Activated CD8-positive, alpha-beta memory T cell treated with anti-CD3 and anti-CD28 coated beads for 1 hour (primary cell): Measurements from ENCODE around the gene CHST7.

Experiments used
- DNase-seq, 2 donors: peaks; one replicate each; pipeline ENCODE4 v3.0.0-alpha.2; 2020; ENCODE audit warnings: low read depth in 1 of 2; ENCODE audit errors: extremely low read depth in 1 of 2

Gene CHST7

DNA sequence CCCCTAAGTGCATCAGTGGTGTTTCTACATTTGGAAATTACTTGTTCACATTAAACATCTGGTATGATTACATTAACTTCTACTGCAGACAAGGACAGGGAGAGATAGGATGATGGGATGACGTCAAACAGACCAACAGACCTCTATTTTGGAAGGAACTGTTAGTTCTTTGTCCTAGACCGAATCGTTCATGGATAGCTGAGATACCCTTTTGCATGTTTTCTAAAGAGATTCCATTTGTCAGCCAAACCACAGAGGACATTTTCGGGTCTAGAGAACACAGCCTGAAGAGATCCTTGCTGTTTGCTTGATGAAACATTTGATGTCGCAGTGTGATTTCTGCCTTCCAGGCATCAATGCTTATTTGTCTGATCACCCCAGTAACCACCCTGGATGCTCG is 27.7 kb downstream of the CHST7 start:
- DNase-seq, result no peak

DNA sequence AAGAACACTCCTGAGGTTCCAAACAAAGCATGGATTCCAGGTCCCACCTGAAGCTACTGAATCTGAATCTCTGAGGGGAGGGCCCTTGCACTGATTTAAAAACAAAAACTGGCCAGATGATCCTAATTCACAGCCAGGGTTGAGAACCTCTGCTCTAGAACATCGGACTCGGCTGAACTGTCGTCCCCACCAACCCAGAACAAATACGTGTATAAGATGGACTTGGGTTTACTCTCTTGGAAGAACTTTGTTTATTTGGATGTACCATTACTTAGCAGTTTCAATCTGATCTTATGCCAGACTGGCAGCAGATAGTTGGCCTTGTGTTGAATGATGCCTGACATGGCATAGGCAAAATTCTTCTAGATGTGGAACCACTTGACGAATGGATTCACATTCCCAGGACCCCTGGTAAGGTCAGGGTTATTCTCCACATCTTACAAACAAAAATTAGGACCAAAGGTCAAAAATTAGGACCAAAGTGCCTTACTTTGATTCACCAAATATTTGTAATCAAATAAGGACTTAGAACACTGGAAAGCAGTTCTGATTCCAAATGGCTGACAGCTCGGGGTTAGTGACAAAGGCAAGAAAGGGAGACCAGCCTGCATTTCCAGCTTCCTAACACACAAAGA is 29.0 kb downstream of the CHST7 start:
- DNase-seq, result no peak

DNA sequence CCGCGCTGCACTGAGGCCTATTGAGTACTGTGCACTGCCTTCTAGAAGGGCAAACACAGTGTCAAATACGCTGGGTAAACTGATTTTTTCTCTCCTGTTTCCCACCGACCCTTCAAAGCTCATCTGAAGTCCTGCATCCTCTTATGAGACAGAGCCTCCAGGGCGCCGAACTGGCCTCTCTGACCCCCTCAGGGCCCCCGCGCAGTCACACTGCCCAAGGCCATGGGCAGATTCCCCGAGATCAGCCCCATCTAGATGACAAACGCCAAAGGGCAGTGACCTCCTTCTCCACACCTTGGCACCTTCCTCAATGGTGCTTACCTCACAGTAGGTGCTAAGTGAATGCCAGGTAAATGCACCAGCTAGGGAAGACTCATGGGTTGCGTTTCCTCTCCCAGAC is 34.4 kb downstream of the CHST7 start:
- no peak for DNase-seq

DNA sequence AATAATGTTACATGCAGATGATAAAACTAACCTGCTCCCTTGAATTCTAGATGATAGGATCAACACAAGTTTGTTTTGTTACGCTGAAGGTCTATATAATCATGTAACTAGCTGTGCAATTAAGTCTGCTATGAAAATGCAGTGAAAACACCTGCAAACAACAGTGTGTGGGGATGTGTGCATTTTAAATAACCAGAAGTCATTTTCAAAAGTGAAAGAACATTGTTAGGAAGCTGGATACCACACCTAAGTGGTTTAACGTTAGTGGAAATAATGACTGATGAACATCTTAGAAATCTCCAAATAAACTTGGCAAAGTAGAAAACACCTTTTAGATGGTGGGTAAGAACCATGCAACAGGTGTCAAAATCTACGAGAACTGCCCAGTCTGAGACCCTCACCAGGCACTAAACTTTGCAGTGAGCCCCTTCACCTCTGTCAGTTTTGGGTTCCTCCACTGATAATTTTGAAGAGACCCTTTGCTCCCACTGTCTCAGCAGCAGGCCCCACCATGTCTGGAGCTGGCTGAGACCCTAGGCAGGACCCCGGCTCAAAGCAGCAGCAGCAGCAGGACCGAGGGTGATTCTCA is 36.6 kb downstream of the CHST7 start:
- no peak for DNase-seq

DNA sequence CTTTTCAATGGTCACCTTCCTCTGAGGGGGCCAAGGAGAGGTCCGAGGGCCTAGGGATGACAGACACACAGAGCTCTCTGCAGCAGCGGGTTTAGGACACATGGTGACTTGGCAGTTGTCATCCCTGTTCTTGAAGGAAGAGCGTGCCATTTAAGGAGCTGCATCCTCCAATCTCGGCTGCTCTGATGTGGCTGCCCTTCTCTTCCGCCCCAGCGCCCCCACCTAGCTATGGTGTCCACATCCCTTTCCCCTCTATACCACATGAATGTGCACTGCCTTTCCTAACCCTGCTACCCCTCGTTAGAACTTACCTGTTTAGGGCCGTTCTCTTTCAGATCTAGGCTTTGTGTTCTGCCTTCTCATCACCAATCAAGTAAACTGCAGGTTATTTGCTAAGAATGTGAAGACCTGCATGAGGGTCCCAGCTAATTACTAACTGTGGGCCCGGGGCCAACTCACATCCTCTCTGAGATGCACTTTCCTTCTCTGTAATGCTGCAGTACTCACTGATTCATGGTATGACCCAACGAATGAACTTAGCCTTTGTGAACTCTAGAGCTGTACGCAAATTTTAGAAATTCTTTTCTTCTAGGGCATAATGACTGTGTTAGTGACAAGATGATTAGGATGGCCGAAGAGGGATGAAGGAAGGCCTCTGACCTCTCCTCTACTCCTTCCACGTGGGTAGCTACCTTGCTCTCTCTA is 38.2 kb downstream of the CHST7 start:
- DNase-seq, result no peak

DNA sequence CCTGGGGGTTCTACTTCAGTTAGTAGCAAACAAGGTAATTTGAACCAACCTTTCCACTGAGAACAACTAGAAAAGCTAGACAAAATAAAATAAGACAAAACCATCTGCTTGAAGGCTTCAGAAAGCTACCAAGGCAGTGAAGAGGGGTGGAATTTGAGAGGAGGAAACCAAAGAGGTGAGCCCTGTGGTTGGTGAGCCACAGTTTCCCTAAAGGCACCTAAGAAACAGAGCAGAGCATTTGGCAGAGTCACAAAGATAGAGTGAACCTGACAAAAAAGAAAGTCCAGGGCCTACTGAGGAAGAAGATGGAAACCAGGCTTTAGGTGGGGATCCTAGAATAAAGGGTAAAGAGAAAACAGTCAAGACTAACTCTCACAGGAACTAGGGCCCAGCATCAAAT is 44.3 kb downstream of the CHST7 start:
- DNase-seq, result no peak

DNA sequence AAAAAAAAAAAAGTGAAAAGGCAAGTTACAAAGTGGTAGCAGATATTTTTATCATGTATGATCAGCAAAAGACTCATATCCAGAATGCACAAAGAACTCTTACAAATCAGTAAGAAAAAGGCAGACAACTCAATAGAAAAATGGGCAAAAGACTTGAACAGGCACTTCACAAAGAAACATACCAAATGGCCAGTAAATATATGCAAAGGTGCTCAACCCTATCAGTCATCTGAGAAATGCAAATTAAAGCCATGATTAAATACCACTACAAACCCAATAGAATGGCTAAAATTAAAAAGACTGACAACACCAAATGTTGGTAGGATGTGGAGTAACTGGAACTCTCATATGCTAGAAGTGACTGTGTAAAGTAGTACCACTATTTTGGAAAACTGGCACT is 45.4 kb downstream of the CHST7 start:
- no peak for DNase-seq

DNA sequence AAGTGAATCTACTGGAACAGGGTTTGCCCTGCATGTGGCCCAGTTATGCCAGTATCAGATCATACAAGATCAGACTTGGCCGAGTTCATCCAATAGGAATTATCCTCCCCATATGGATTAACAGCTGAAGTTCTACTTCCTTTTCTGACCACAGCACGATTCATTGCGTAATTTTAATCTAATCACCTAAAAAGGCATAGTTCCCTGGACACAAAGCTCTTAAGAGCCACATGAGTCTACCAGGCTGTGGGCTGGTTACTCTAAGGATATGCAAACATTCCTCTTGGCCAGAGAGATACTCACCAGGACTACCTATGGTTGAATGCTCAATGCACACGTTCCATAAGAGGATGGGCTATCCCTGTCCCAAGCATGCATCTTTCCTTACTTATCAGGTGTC is 46.9 kb downstream of the CHST7 start:
- no peak for DNase-seq

DNA sequence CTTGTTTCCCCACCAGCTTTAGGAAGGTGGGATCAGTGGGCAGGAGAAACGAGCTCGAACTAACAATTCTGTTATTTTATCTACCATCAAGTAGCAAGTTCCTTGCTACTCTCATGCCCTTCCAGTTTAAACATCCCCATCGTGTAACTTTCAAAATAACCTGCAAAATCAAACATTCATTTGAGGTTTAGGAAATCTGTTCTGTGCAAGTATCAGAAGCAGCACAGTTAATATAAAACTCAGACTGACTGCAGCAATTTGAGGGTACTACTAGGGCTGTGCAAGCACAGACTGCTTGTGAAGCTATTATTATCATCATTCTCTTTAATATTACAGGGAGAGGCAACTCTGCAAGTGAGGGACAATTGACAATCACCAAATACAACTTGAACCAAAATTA is 48.0 kb downstream of the CHST7 start:
- no peak for DNase-seq

DNA sequence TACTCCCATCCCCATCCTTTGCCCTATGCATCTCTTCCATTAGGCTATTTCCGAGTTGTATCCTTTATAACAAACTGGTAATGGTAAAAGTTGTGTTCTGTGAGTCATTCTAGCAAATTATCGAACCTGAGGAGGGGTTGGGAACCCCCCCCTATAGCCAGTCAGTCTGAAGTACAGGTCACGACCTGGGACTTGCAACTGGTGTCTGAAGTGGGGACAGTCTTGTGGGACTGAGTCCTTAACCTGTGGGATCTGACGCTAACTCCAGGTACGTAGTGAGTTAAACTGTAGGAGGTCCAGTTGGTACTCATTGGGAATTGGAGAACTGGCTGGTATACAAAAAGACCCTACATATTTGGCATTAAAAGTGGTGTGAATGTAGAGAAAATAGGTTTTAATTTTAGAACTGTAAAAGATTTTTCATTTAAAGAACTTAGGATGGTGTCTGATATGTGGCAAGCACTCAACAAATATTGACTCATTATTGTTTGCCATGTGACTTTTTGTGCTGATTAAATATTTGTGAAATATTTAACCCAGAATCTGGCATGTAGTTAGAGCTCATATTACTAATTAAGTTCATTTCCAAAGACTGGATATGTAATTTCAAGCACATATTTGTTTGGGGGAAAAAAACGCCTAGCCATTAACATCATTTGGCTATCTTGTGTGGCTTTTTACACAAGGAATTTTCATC is 50.7 kb downstream of the CHST7 start:
- DNase-seq, result no peak

DNA sequence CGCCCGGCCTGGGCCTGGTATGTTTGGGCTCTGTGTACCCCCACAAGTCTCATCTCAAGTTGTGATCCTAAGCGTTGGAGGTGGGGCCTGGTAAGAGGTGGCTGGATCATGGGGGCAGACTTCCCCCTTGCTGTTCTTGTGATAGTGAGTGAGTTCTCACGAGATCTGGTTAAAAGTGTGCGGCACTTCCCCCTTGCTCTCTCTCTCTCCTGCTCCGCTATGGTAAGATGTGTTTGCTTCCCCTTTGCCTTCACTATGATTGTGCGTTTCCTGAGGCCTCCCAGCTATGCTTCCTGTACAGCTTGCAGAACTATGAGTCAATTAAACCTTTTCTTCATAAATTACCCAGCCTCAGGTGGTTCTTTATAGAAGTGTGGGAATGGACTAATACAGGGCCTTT is 53.0 kb downstream of the CHST7 start:
- no peak for DNase-seq

DNA sequence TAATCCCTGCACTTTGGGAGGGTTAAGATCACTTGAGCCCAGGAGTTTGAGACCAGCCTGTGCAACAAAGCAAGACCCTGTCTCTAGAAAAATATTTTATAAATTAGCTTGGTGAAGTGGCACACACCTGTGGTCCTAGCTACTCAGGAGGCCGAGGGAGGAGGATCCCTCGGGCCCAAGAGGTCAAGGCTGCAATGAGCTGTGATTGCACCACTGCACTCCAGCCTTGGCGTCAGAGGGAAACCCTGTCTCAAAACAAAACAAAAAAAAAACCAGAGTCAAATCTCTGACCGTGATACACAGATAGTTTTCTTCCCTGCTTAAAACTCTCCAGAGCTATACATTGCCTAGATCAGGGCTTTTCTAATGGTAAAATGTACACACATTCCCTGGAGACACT is 53.5 kb downstream of the CHST7 start:
- no peak for DNase-seq

DNA sequence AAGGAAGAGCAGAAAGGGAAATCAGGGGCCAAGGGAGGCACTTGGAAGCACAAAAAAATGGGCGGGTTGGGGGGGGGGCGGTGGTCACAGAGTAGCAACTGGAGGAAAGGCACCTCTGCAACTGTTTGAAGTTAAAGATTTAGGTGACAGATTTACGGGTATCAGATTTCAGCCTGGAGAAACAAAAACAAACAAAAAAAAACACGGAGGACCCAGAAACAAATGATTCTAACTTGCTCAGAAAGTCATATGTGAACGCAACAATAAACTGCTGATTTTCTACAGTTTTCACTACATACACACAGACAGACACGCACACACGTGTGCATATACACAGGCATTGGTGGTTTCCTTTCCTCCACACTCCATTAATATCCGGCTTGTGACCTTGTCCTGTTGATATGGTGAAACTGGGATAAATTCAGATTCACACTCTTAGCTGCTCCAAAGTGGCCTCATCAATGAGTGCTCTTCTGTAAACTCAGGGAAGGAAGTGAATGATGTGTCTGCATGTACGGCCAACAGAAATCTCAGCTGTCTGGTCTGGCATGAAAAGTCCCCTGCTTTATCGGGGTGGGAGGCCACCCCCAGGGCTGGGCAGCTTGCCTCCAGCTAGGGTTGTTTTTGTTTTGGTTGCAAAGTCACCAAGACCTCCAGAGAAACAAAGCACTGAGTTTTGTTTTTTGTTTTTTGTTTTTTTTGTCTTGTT is 54.3 kb downstream of the CHST7 start:
- DNase-seq, result no peak

DNA sequence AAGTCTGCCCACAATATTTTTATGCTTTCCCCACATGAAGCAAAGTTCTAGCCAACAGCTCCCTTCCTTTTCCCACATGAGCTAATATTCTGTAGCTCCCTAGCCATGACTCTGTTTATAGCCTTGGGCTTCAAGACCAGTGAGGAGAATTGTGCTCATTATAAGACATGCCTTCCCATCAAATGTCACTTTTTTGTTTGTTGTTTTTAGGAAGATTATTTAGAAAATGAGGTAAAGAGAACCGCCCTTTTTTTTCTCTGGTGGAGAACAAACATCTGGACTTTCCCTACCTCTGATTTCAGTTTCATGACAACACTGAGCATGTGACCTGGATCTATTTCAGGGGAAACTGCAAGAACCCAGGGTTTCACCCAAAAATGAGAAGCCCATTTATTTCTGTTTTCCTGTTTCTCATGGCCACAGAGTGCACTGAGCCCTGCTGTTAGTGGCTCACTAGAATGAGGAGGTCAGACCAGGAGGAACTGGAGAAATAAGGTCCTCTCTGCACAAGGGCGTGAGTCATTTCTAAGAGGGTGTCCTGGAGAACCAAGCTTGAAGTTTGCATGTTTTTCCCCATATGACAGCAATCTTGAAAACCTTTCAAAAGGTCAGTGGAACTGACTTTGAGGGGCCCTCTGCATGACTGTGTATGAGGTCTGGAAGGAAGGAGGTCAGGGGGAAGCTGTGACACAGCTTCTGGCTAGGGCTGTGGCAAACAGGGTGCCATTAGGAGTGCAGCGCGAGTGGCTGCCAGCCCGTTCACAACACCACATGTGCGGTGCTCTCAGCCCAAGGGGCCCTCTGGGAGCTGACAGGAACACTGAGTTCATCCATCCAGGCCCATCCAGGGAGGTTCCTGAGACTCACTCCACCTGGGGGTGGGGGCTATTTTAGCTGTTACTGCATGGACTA is 55.2 kb downstream of the CHST7 start:
- no peak for DNase-seq

DNA sequence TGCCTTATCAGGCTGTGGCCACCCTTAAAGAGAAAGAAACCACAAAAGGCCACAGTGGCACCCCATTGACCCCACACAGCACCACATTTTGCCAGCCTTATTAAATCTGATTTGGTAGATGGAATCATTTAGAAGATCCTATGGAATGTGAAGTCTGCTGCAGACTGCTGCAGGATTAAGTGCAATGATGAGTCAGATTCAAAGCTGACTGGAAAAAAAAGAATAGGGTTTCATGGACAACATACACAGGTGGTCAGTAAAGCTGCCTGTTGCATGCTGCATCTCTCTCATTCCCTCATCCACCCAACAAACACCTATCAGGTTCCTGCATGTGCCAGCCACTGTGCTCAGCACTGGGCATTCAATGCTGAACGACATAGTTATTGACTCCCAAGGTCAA is 56.6 kb downstream of the CHST7 start:
- DNase-seq, result no peak

DNA sequence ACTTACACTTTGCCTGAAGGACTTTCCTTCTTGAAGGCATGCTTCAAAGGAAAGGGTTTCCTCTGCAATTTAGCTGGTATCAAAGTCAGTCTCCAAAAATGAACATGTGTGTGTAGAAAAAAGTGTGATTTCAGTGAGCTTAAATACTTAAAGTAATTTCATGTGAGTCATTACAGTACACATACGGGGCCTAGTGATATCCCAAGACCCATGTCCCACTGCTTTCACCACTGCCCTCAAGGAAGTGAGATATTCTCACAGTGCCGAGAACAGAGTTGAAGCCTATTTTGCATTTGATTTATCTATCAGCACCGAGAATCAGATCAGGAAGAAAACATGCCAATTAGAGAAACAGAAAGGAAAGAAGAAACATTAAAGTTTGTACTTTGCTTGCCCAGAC is 61.0 kb downstream of the CHST7 start:
- no peak for DNase-seq

DNA sequence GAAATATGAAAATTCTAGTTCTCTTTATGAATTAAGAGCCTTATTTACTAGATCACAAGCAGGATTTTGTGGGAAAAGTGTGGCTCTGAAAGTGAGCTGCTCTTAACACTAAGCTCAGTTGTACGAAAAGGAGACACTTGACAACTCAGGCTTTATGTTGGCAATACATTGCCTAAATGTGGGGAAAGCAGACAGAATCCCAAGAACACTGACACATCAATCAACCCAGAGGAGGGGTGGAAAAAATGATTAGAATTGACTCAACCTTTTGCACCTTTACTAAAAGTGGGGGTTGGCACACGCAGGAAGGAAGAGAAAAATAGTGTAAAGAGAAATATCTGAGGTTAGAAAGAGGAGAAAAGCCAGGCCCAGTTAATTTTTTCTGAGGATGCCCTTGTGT is 61.6 kb downstream of the CHST7 start:
- no peak for DNase-seq

DNA sequence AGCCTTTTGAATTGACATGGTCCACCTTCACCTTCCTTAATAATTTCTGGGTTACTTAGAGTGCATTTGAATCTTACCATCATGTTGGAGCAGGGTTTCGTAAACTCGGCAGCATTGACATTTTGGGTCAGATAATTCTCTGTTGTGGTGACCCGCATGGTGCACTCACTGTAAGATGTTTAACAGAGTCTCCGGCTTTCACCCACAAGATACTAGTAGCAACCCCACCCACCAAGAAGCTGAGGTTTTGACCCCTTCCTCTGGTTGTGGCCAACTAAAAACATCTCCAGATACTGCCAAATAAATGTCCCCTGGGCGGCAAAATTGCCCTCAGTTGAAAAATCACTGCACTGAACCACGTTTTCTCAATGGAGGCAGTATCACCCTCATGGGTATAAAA is 62.7 kb downstream of the CHST7 start:
- no peak for DNase-seq

DNA sequence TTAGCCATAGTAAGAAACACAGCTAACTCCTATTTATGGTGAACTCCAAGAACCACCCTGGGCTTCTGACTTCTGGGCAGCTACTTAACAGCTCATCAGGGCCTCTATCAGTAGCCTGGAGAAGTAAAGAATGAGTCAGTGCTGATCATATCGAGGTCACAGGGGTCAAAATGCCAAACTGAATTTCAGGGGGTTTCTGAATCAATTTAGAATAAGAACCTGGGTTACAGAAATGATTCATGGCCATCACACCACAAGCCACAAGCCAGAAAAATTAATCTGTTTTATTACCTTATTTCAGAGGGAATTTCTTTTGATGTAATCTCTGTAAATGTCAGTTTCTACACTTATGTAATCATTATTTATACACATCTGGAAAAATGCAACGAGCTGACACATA is 64.4 kb downstream of the CHST7 start:
- no peak for DNase-seq

DNA sequence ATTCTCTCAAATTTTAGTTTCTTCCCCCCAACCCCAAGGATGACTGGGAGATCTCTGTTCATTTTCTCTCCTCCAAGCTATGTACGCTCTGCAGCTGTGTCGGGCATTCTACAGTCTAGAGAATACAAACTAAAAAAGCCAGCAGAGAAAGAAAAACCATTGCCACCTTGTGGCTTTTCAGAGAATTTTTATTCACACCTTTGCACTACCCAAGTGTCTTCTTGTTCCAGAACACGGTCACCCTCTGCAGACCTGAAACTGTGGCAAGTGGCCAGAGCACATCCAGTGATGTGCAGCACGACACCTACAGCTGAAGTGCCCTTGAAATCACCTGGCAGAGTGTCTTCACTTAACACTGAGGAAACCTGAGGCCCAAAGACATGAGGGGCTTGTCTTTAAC is 68.6 kb downstream of the CHST7 start:
- DNase-seq, result no peak
